ENCODE results near the gene PIK3R5. TPM values are rescaled to one million over a fixed set of nuclear protein-coding genes. Genes with fewer than 3 reads are reported as not detected.

Gene PIK3R5
- total RNA-seq, 1 experiment from 2014 or later: not detected

GRCh38 chr17:8967861-8968260 lies 2.4 kb upstream of the PIK3R5 start:
- H3K36me3 Mint-ChIP-seq (ENCODE audit: insufficient read depth, unreplicated experiment): no peaks in the 10 kb centered on the region
- H3K27me3 Mint-ChIP-seq (ENCODE audit: unreplicated experiment): peaks cover 37% of the 10 kb centered on the region
- H3K27ac Mint-ChIP-seq (ENCODE audit: unreplicated experiment): no peak overlapping the region
- no peak overlapping the region for H3K4me3 Mint-ChIP-seq (ENCODE audit: low read depth, unreplicated experiment)
- no peak for DNase-seq
- intact Hi-C loops (cut with micrococcal nuclease; ENCODE audit: unreplicated experiment): no loop called here
- peaks cover 16% of the 10 kb centered on the region for H3K9me3 Mint-ChIP-seq (ENCODE audit: low read depth, unreplicated experiment)
- no peaks in the 10 kb centered on the region for H3K4me1 Mint-ChIP-seq (ENCODE audit: low read depth, unreplicated experiment)
- CTCF ChIA-PET: no interaction called here
- no peak for TF ChIP-seq CTCF (IDR thresholded peaks at IDR 0.05; ENCODE audit: unreplicated experiment)
- BruUV-seq (replicated peaks): no TSS peak

- TF ChIP-seq CTCF (IDR thresholded peaks at IDR 0.05; ENCODE audit: unreplicated experiment): no peak
- H3K4me1 Mint-ChIP-seq (ENCODE audit: low read depth, unreplicated experiment): no peaks in the 10 kb centered on the region
- no peak for DNase-seq
- H3K36me3 Mint-ChIP-seq (ENCODE audit: insufficient read depth, unreplicated experiment): no peaks in the 10 kb centered on the region
- no TSS peak for BruUV-seq (replicated peaks)
- peaks cover 37% of the 10 kb centered on the region for H3K27me3 Mint-ChIP-seq (ENCODE audit: unreplicated experiment)
- intact Hi-C loops (cut with micrococcal nuclease; ENCODE audit: unreplicated experiment): no loop called here
- CTCF ChIA-PET: no interaction called here
- peaks cover 12% of the 10 kb centered on the region for H3K9me3 Mint-ChIP-seq (ENCODE audit: low read depth, unreplicated experiment)
- no peak overlapping the region for H3K4me3 Mint-ChIP-seq (ENCODE audit: low read depth, unreplicated experiment)
- no peak overlapping the region for H3K27ac Mint-ChIP-seq (ENCODE audit: unreplicated experiment)
Observed at GRCh38 chr17:8966926-8967325, 1.4 kb upstream of the PIK3R5 start.

- no peak for TF ChIP-seq CTCF (IDR thresholded peaks at IDR 0.05; ENCODE audit: unreplicated experiment)
- H3K27ac Mint-ChIP-seq (ENCODE audit: unreplicated experiment): no peak overlapping the region
- H3K4me1 Mint-ChIP-seq (ENCODE audit: low read depth, unreplicated experiment): no peaks in the 10 kb centered on the region
- H3K4me3 Mint-ChIP-seq (ENCODE audit: low read depth, unreplicated experiment): no peak overlapping the region
- intact Hi-C loops (cut with micrococcal nuclease; ENCODE audit: unreplicated experiment): no loop called here
- H3K9me3 Mint-ChIP-seq (ENCODE audit: low read depth, unreplicated experiment): peaks cover 4% of the 10 kb centered on the region
- H3K27me3 Mint-ChIP-seq (ENCODE audit: unreplicated experiment): peaks cover 41% of the 10 kb centered on the region
- no TSS peak for BruUV-seq (replicated peaks)
- H3K36me3 Mint-ChIP-seq (ENCODE audit: insufficient read depth, unreplicated experiment): peaks cover 5% of the 10 kb centered on the region
- no peak for DNase-seq
- CTCF ChIA-PET: no interaction called here
Observed at GRCh38 chr17:8964801-8965393, 610 bp downstream of the PIK3R5 start.

GRCh38 chr17:8963647-8964258 lies 1.8 kb downstream of the PIK3R5 start:
- CTCF ChIA-PET: no interaction called here
- no peak overlapping the region for H3K4me3 Mint-ChIP-seq (ENCODE audit: low read depth, unreplicated experiment)
- no peak overlapping the region for H3K27ac Mint-ChIP-seq (ENCODE audit: unreplicated experiment)
- intact Hi-C loops (cut with micrococcal nuclease; ENCODE audit: unreplicated experiment): no loop called here
- BruUV-seq (replicated peaks): no TSS peak
- H3K9me3 Mint-ChIP-seq (ENCODE audit: low read depth, unreplicated experiment): peaks cover 4% of the 10 kb centered on the region
- H3K27me3 Mint-ChIP-seq (ENCODE audit: unreplicated experiment): peaks cover 45% of the 10 kb centered on the region
- TF ChIP-seq CTCF (IDR thresholded peaks at IDR 0.05; ENCODE audit: unreplicated experiment): no peak
- H3K4me1 Mint-ChIP-seq (ENCODE audit: low read depth, unreplicated experiment): no peaks in the 10 kb centered on the region
- H3K36me3 Mint-ChIP-seq (ENCODE audit: insufficient read depth, unreplicated experiment): peaks cover 5% of the 10 kb centered on the region
- DNase-seq: no peak

Data from Calu3 (cell line).